Measurements from ENCODE around the gene MACROD1.

DNA sequence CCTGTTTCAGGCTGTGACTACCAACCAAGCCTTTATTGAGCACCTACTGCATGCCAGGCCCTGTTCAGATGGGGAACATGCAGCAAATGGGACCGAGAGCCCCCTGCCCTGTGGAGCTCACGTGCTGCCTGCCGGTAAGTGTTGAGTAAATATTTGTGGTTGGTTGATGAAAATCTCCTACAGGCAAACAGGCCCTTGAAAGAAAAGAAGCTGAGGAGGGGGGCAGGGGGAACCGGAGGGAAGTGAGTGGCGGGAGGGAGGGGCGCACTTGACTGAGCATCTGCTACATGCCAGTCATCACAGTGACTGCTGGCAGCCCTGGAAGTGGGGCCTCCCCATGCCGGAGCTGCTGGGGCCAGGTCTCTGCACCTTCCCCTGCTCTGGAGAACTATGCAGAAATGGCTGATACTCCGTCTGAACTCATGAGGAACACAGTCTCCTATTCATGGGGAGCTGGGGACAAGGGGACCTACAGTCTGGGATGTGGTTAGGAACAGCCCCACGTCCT is 34.2 kb downstream of the MACROD1 start:
- TF ChIP-seq POLR2A (IDR thresholded peaks at IDR 0.05; ENCODE audit: extremely low read depth, insufficient read length): no peak
- TF ChIP-seq, protein P1, sequence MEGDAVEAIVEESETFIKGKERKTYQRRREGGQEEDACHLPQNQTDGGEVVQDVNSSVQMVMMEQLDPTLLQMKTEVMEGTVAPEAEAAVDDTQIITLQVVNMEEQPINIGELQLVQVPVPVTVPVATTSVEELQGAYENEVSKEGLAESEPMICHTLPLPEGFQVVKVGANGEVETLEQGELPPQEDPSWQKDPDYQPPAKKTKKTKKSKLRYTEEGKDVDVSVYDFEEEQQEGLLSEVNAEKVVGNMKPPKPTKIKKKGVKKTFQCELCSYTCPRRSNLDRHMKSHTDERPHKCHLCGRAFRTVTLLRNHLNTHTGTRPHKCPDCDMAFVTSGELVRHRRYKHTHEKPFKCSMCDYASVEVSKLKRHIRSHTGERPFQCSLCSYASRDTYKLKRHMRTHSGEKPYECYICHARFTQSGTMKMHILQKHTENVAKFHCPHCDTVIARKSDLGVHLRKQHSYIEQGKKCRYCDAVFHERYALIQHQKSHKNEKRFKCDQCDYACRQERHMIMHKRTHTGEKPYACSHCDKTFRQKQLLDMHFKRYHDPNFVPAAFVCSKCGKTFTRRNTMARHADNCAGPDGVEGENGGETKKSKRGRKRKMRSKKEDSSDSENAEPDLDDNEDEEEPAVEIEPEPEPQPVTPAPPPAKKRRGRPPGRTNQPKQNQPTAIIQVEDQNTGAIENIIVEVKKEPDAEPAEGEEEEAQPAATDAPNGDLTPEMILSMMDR (IDR thresholded peaks at IDR 0.05; ENCODE audit: low read depth, low read length): no peak
